Fibroblast of the conjunctiva (primary cell): ENCODE measurements around the gene CYP4X1.
"Not testable (repeated sequence)": the region's sequence is repeated elsewhere in the genome, so short reads cannot be mapped to it uniquely, and the experiment has no call there.

ENCODE experiments used
- DNase-seq: peaks from one replicate; pipeline ENCODE4 v3.0.0-alpha.2; 2010; ENCODE audit warnings: low read depth

The CYP4X1 gene

DNA sequence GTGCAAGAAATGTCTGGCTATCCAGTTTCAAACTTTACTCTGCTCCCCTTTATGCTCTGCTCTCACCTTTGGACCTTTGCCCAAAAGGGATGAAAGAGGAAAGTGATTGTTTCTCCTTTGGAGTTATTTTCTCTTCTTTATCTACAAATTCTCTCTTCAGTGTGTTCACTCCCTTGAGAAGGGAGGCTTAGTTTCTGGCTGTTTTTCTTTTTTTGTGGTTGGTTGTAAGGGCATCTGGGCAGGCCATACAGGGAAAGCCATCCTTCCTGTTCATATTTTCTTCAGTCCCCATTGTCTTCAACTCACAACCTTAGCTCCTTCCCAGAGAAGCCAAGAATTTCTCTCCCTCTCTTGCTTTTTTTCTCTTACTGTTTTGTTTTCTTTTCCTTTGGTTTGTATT, 46.0 kb downstream of the CYP4X1 start:
- DNase-seq: not testable (repeated sequence)

DNA sequence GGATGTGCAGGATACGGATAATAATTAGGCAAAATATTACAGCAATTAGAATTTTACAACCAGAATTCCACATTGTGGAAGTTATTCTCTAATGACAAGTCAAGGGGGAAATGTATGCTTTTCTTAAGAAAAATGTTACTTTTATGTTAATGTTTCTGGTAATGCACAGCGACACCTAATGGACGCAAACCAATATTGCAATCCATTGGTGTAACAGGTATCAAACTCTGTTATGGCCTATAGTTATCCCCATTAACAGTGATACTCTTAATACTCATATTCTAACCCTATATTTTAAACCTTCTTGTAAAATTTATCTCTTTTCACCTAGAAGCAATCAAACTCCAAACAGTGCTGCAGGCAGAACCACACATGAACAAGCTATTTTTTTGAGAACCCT, 65.9 kb downstream of the CYP4X1 start:
- DNase-seq: not testable (repeated sequence)

DNA sequence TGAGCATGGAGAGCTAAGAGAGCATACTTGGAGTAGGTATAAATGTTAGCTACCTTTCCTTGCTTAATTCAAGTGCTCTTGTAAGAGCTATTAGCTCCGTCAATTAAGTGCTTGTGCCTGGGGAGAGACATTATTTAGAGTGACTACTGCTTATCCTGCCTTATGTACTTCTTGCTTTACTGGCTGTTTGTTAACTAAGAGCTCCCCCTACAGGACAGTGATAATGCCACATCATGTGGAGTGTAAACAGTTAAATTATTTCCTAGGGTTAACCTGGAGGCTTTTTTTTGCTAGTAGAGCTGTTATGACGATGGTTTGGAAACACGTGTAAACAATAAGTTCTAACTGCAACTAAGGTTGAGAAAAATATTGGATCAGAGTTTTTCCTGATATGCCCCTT, 68.0 kb downstream of the CYP4X1 start:
- DNase-seq: not testable (repeated sequence)
